SIG-M5 treated with dmso at 0.1 percent for 504 hours (cell line): Measurements from ENCODE around the gene YAP1.
A peak's percentile ranks its signal among the peaks of the same experiment; 100 is the strongest.

Experiments used
- DNase-seq: peaks from one replicate; lab custom pipeline; 2025; ENCODE audit not compliant: unreplicated experiment; lab: John Stamatoyannopoulos, UW

YAP1 gene

DNA sequence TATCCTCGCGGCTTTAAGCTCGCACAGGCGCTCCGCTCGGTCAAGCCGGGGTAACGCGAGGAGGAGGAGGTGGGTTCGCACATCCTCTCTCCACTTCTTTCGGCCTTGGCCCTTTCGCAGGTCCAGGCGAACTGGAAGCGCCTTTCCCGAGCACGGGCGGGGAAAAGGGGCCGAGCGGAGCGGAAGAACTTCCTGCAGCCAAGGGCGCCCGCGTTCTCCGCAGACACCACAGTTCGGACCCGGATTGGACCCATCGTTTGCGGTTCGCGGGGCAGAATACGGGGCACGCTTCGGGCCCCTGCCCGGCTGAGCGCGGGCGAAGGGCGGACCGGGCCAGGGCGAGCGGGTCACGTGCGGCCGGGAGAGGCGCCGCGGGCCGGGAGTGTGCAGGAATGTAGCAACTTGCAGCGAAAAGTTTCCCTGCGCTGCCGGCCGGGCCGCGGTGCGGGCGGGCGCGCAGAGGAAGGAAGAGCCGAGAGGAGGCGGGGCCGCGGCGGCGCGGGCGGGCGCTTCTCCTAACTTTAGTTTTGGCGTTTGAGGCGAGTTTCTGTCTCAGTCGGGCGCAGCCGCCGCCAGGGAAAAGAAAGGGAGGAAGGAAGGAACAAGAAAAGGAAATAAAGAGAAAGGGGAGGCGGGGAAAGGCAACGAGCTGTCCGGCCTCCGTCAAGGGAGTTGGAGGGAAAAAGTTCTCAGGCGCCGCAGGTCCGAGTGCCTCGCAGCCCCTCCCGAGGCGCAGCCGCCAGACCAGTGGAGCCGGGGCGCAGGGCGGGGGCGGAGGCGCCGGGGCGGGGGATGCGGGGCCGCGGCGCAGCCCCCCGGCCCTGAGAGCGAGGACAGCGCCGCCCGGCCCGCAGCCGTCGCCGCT, at the start of gene YAP1:
YAP1 (plus strand) TSS at position 552 of the 865 bp plus-strand sequence. CDS start 402 bp downstream, outside the sequence.
- DNase-seq: peak; percentile 70

DNA sequence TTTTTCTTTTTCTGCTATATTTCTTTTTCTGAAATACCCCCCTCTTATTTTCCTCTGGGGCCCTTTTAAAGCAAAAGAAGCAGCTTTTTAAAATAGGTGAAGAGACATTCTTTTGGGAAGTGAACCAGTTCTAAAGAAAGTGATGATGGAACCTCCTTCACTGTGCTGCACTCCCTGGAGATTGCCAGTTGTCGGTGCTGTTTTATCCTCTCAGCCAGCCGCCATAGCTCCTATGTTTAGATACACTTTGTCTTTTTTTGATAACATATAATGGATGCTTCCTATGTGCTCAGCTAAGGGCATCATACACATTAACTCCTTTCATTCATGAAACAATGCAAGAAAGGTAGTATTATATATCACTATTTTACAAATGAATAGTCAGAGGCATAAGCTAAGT, 49.0 kb upstream of the YAP1 start:
- DNase-seq: no peak

DNA sequence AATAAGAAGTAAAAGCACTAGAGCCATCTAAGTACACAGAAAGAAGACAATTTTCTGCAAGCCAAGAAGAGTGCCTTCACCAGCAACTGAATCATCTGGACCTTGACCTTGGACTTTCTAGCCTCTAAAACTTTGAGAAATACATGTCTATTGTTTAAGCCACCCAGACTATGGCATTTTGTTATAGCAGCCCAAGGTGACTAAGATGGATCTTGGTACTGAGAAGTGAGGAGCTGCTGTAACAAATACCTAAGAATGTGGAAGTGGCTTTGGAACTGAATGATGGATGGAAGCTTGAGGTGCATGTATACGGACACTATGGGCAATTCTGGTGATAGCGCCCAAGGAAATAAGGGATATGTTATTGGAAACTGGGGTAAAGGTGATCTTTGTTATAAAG, 48.1 kb upstream of the YAP1 start:
- no peak for DNase-seq

DNA sequence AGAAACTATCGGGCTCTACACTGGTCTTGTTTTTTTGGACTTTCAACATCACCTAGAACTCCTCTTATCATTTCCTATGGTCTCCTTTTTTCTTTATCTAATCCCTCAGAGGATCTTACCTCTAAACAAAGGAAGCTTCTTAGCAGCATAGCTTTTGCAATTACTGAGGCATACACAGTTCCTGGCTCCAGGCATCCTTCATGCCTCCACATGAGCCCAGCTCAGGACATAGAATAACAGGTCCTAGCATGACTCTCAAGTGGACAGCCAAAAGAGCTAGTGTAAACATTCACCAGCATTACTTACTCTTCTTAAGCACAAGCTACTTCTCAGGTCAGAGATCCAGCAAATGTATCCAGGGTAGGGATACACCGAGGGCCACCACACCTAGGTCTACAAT, 45.9 kb upstream of the YAP1 start:
- no peak for DNase-seq

DNA sequence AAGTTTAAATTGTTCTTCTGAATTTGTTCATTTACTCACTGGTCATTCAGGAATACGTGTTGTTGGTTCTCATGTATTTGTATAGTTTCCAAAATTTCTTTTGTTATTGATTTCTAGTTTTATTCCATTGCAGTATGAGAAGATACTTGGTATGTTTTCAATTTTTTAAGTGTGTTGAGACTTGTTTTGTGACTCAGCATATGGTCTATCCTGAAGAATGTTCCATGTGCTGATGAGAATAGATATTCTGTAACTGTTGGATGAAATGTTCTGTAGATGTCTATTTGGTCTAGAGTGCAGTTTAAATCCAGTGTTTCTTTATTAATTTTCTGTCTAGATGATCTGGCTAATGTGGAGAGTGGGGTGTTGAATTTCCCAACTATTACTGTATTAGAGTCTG, 39.5 kb upstream of the YAP1 start:
- DNase-seq: no peak

DNA sequence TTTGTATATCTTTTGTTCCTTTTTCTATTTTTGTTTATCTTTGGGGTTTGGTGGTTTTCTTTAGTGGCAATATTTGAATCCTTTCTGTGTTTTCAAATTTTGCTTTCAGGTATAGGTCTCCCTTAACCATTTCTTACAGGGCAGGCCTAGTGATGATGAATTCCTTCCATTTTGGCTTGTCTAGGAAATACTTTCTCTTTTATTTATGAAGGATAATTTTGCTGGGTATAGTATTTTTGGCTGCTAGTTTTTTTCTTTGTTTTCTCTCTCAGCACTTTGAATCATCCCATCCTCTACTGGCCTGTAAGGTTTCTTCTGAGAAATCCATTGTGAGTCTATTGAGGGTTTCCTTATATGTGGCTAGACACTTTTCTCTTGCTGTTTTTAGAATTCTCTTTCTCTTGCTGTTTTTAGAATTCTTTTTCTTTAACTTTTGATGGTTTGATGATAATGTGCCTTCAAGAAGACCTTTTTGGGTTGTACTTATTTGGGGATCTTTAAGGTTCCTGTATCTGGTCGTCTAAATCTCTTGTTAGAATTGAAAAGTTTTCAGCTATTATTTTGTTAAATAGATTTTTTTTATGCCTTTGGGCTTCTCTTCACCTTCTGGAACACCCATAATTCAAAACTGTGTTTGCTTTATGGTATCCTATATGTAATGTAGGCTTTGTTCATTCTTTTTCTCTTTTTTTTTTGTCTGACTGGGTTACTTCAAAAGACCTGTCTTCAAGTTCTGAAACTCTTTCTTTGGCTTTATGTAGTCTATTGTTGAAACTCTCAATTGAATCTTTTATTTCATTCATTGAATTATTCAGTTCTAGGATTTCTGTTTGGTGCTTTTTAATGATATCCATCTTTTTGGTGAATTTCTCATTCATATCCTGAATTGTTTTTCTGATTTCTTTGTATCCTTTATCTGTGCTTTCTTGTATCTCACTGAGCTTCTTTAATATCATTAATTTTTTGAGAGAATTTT, 38.5 kb upstream of the YAP1 start:
- no peak for DNase-seq

DNA sequence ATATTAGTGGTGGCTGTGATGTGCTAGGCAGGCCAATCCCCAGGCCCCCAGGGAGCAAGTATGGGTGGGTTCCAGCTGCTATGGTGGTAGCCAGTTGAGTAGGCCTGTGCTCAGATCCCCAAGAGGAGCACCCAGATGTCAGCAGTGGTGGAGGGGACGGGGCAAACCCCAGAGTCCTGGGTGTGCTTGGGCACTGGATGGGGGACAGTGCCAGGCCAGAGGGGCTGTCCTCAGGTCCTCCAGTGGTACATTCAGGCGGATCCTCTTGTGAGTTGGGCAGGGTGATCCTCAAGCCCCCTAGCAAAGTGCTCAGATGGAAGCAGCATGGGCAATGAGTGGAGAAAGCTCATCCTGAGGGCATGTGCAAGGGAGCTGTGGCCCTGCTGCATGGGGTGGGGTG, 37.0 kb upstream of the YAP1 start:
- no peak for DNase-seq

DNA sequence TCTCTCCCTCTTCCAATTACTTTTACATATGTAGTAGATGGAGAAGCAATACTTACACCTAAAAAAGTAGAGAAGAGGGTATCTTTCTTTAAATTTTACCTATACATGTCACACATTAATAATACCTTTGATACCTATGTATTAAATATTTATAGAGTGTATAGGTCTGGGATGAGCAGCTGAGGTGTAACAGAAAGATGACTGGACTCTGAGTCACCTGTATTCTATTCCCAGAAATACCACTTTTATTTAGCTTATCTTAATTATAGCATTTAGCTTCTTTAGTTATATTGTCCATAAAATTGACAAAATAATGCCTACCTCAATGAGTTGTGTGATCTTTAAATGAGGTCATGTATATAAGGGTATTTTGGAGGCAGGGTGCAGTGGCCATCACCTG, 30.6 kb upstream of the YAP1 start:
- no peak for DNase-seq

DNA sequence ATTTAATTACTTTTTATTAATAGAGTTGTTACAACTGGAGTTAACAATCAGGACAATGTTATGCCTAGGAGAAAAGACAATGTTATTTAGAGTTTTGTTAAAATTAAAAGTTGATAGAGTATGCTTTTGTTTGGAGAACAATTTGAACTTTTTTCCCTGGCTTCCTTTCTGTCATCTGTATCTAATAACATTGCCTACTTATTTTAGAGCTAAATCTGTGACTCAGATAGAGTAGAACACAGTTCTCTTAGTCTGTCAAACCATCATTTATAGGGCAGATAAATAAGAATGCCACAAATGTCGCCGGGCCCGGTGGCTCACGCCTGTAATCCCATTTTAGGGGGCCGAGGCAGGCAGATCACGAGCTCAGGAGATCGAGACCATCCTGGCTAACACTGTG, 28.9 kb upstream of the YAP1 start:
- no peak for DNase-seq

DNA sequence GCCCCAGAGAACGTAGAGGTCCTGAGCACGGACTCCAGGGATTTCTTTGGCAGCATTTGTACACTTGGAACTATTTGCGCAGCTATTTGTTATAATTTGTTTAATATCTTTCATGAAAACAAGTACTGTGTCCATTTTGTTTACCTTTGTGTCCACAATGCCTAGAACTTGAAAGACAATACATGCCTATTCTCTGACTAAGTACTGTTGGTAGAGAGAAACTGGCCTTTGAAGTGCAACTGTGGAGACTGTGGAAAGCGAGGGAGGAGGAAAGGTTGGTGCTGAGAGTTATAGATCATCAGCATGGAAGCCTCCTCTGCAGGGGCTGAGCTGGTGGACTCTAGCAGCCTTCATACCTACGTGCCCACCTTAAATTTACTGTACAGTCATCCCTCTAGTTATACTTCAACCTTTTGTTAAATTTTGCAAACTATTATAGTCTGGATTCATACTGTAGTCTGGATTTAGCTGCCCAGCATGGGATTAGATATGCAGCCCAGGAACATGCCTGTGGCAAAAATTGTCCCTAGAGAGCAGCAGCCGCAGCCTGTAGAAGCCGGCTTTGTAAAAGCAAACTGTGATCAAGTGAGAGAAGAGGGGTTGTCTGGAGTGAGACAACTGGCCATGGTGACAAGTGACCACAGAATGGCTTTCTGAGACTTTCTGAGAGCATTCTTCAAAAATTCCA, 24.2 kb upstream of the YAP1 start:
- no peak for DNase-seq

DNA sequence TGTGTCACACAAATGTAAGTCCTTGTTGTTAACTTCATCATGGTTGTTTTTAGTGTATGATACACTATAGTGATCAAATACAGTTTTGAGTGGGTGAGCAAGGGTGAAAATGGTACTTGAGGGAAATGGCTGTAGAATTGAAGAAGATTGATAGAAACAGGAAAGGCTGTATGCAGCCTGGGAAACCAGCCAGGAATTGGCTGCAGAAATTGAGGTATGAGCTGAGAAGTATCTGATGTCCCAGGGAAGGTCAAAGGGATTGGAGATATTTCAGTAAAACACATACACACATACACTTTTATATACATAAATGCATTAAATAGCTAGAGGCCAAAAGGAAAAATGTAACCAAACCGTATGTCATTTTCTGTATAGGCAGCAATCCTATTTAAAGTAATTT, 13.1 kb upstream of the YAP1 start:
- DNase-seq: no peak

DNA sequence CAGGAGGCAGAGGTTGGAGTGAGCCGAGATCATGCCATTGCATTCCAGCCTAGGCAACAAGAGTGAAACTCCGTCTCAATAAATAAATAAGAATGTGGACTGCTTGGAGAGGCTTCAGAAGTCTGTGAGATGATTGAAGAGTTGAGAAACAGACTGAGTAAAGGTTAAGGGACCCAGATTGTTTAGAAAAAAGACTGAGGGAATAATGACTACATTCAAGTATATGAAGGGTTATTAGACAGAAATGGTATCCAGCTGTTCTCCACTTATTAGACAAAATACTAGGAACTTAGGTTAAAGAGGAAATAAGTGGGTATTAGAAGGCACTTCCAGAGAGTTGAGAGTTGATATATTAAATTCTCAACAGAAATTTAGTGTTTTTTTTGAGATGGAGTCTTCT, 10.5 kb upstream of the YAP1 start:
- no peak for DNase-seq

DNA sequence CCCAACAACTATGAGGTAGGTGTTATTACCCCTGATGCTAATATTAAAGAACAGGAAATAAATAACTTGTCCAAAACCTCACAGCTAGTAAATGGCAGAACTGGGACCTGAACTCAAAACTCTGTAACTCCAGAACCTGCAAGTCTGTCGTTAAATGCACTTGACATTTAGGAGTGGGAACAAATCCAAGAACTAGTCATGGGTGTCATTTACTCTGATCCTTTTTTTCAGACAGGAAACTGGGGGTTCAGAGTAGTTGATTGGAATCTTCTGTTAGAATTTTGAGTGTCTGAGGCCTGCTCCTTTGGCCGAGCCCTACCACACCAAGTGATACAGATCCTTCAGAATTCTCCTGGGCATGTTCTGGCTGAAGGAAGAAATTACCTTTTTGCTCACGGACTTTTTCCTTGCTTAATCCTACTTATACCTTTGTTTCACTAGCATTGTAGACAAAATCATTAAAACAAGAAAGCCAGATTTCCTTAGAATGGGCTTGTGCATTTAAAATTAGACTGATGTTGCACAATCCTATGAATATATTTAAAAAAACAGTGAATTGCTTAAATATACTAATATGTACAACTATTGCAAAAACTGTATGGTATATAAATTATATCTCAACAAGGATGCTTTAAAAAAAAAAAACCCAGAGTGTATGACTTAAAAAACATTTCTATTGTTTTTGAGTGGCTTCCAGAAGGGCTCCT, 1.4 kb upstream of the YAP1 start:
- no peak for DNase-seq

DNA sequence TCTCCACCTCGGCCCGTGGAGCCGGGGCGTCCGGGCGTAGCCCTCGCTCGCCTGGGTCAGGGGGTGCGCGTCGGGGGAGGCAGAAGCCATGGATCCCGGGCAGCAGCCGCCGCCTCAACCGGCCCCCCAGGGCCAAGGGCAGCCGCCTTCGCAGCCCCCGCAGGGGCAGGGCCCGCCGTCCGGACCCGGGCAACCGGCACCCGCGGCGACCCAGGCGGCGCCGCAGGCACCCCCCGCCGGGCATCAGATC, 439 bp downstream of the YAP1 start:
- DNase-seq: no peak

DNA sequence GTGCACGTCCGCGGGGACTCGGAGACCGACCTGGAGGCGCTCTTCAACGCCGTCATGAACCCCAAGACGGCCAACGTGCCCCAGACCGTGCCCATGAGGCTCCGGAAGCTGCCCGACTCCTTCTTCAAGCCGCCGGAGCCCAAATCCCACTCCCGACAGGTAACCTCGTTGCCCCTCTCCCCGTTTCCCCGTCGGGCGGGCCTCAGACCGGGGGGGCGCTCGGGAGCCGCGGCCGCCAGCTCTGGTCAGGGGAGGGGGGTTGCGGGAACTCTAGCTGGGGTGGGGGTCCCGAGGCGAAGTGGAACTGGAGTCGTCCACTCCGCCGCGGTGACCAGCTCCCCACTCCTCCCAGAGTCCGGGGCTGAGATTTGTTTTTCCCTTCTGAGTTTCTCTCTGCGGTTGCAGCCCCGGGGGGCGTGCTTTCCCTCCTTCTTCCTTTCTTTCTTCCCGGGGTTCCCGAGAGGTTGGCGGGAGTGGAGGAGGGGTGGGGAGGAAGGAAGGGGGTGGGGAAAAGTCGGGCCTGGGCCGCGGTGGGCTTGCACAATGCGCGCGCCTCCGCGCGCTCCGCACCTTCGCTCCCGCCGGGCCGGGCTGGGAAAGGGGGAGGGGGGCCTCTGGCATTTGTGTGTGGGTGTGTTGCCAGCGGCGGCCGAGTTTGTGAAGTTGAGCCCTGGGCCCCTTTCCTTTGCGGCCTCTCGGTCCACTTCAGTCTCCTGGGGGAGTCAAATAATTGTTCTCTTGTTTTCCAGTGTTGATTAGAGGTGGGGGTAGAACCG, 952 bp downstream of the YAP1 start:
- no peak for DNase-seq

DNA sequence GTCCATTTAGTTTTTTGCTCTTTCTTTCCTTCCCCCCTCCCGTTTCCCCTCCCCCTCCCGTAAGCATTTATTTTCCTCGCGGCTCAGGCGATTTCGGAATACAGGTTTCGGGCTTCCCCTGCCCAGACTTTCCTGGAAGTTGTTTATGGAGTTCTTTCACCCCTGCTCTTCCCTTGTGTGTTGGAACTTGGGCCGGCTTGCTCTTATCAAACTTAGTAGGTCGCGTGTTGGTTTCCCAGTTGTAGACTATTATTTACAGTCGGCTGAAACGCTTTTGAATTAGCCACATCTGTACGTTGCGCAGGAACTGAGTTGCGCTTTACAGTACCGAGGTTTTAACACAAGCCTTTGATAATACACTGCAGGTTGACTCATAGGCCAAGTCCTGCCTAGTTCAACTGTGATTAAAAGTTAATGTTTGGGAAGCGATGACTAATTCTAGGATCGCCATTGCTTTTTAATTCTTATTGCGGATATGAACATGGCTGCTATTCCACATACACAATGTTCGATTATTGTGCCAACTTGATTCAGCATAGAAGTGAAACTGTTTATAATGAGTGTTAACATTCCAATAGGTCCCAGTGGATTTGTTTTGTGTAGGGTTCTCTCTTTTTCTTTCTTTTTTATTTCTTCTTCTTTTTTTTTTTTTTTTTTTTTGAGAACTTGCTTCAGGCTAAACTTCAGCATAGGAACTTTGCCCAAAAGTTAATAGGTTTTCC, 1.7 kb downstream of the YAP1 start:
- DNase-seq: peak; percentile 9

DNA sequence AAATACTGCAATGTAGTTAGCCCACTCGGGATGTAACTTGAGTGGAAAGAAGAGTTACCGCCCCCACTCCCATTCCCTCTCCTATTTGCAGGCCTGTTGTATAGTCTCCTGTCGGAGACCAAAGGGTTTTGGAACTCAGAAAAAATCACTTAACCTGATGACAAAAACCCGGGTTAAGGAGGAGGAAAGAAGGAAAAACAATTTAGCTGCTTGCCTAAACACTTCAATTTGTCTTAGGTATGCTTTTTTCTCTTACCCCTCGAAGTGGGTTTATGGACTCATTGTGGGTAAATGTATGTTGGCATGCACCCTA, 2.2 kb downstream of the YAP1 start:
- no peak for DNase-seq

DNA sequence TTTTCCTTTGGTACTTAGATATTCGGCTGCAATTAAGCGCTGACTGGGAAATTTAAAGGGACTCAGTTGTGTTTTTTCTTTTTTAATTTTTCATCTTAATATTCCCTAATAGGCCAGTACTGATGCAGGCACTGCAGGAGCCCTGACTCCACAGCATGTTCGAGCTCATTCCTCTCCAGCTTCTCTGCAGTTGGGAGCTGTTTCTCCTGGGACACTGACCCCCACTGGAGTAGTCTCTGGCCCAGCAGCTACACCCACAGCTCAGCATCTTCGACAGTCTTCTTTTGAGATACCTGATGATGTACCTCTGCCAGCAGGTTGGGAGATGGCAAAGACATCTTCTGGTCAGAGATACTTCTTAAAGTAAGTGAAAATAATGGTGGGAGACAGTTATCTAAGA, 3.8 kb downstream of the YAP1 start:
- no peak for DNase-seq

DNA sequence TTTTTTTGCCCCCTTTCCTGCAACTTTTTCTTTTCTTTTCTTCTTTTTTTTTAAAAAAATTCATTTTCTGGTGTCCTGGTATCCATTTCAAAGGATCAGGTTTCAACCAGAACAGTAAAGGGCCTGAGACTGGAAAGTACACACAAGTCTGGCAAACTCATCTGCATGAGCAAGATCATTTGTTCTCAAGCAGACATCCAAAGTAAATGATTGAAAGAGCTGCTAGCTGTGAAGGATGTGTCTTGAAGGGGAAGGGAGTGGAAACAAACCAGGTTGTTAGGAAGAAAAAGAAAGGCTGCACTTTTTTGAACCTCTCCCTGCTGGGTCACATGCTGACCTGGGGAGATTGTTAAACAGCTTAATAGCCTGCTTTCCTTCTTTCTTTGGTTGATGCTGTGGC, 5.3 kb downstream of the YAP1 start:
- DNase-seq: no peak
